Measurements from ENCODE around the gene MYO3B.

GRCh38 chr2:170493426-170494097 lies 315.6 kb downstream of the MYO3B start:
- TF ChIP-seq REST (IDR thresholded peaks at IDR 0.05; ENCODE audit: insufficient read depth in 1 of 2, low read depth in 2 of 2, low read length in 2 of 2) (no peak), POLR2AphosphoS5 (IDR thresholded peaks at IDR 0.05; ENCODE audit: low read depth, low read length) (no peak), TAF1 (IDR thresholded peaks at IDR 0.05; ENCODE audit: borderline replicate concordance, insufficient read depth, low read length) (no peak), SIN3A (IDR thresholded peaks at IDR 0.05; ENCODE audit: borderline replicate concordance, insufficient read depth, low read length) (no peak)
